SW 1271 (cell line): ENCODE measurements around the gene SKA2.
"Not testable (repeated sequence)": the region's sequence is repeated elsewhere in the genome, so short reads cannot be mapped to it uniquely, and the experiment has no call there.

Experiments
- DNase-seq, 2 experiments: peaks; one replicate each; lab custom pipeline; 2025; lab: John Stamatoyannopoulos, UW

Gene SKA2

DNA sequence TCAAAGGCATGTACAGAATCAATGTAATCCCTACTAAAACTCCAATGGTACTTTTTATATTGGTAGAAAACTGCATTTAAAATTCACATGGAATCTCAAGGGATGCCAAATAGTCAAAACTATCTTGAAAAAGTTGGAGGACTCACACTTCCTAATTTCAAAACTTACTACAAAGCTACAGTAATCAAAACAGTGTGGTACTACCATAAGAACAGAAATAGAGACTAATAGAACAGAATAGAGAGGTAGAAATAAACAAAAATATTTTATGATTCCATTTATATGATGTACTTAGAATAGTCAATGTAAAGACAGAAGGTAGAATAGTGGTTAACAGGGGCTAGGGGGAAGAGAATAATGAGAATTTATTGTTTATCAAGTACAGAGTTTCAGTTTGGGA, 57.1 kb downstream of the SKA2 start:
- DNase-seq, result no peak

DNA sequence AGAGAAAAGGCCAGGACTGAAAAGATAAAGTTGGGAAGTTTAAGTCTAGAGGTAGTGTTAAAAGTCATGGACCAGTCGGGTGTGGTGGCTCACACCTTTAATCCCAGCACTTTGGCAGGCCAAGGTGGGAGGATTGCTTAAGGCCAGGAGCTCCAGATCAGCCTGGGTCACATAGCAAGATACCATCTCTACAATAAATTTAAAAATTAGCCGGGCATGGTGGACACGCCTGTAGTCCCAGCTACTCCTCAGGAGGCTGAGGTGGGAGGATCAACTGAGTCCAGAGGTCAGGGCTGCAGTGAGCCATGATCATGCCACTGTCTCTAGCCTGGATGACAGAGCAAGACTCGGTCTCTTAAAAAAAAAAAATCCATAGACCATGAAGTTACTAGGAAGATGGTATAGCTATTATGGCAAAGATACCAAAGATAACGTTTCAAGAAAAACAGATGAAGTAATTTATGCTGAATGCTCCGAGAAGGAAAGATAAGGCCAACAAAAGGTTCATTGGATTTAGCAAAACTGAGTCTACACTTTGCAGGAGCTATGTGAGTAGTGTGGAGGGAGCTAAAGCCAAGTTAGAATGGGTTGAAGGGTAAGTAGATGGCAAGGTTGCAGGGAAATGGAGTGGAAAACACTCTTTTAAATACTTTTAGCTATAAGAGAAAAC, 60.0 kb downstream of the SKA2 start:
- DNase-seq, result no peak

DNA sequence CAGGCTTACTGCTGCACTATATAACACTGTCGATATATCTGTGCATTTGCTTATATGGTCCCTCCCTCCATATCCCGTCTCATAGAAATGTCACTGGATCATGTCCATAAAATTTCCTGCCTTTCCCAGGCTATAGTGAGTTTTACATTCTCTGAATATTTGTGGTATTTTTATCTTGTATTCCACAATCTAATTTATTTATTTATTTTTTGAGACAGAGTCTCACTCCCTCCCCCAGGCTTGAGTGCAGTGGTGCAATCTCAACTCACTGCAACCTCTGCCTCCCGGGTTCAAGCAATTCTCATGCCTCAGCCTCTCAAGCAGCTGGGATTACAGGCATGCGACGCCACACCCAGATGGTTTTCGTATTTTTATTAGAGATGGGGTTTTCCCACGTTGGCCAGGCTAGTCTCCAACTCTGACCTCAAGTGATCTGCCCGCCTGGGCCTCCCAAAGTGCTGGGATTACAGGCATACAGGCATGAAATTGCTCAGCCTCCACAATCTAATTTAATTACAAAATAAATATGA, 61.2 kb downstream of the SKA2 start:
- peak; percentile 85 to 97 for DNase-seq

DNA sequence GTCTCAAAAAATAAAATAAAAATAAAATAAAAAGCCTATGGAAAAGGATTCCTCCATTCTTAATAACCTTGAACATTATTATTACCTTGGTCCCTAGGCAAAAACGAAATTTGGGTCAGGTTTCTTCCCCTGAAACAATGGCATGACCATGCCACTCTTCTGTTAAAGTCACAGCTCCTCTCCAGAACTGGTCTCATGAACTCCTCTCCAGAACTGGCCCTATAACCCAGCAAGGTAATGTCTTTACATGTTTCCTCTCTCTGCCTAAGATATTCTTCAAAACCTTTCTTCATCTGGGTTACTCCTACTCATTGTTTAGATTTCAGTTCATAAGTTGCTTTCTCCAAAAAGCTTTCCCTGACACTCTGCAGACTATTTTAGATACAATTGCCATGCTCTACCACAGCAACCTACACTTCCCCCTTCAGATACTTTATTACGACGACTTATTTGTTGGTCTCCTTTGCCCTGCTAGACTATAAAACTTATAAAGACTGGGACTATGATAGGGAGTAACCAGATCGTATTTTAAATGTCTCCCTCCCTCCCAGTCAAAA, 61.8 kb downstream of the SKA2 start:
- DNase-seq, result no peak

DNA sequence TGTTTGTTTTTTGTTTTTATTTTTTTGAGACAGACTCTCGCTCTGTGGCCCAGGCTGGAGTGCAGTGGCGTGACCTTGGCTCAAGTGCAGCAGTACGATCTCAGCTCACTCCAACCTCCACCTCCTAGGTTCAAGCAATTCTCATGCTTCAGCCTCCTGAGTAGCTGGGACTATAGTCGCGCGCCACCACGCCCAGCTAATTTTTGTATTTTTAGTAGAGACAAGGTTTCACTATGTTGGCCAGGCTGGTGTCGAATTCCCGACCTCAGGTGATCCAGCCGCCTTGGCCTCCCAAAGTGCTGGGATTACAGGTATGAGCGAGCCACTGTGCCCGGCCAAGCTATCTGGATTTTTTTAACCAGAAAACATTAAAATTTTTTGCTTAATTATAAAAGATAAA, 64.4 kb downstream of the SKA2 start:
- not testable (repeated sequence) for DNase-seq

DNA sequence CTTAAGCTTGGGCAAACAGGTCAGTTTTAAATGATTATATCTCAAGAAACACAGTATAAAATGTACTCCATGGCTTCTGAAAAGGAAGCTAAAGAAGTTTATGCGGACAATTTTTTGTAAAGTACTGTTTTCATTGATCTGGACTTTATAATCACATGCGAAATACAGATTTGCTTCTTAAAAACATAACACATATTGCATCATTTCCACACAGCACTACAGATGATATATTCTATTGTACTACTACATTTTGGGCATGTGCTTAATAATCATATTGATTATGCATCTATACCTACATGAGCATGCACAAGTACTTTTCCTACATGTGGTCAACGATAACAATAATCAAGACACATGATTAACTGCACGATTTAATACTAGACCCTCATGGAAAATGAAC, 70.8 kb downstream of the SKA2 start:
- no peak for DNase-seq

DNA sequence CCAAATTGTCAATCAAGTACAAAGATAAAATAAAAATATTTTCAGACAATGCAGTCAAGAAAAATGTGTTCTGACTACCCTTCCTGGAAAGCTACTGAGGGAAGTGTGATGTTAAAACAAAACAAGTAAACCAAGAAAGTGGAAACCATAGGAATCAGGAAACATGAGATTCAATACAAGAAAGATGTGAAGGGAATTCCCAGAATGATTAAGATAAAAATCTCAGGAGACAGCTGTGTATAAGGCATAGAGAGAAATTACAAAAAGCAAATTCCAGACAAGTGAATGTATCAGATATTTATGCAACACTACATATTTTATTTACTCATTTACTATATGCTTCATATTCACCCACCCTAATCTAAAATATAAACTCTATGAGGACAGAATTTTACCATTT, 80.5 kb downstream of the SKA2 start:
- DNase-seq, result peak in 1 of 2 experiments; percentile 63

DNA sequence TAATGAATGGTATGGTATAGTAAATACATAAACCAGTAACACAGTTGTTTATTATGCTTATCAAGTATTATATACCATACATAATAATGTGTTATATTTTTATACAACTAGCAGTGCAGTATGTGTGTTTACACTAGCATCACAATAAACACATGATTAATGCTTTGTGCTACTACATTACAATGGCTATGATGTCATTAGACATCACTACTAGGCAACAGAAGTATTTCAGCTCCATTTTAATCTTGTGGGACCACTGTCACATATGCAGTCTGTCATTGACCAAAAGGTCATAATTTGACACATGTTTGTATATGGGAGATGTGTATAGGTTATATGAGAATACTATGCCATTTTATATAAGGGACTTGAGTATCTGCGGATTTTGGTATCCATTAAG, 81.0 kb downstream of the SKA2 start:
- DNase-seq, result no peak

DNA sequence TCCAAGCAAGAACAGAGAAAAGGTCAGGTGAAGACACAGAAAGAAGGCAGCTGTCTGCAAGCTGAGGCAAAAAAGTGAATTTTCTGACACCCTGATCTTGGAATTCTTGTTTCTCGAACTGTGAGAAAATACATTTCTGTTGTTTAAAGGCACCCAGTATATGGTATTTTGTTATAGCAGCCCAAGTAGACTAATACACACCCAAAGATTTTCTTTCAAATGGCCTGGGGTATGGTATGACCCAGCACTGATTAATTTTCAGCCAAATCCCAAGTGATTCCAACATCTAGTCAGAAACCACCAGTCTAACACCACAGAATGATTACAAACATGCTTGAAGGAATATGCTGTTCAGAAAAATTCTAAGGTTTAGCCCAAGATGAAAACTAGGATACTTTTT, 85.1 kb downstream of the SKA2 start:
- no peak for DNase-seq

DNA sequence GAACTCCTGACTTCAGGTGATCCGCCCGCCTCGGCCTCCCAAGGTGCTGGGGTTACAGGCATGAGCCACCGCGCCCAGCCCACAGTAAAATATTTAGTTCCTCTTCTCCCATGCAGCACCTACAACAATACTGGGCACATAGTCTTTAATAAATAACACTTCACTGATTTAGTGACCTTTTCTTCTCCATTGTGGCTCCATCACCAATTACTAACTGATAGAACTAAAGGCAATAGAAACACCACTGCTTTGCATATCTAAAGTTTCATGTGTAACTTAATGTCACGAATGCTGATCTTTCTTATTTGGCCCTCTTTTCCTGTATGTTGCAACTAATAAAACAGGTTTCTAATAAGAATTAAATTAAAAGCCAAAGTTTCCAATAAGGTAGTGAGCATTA, 87.2 kb downstream of the SKA2 start:
- DNase-seq, result no peak

DNA sequence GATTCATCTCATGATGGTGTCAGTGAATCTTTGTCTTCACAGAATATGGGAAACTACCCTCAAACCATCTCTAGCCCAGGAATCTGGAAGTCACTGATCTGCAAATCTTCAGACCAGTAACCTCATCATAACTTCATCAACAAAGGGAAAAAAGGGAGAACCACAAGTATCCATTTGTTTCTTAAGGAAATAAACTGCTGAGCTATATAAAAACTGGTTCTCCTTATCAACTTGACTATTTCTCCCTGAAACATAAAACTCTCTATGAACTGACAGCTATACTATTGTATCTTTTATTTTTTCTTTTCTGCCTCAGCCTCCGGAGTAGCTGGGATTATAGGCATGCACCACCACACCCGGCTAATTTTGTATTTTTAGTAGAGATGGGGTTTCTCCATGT, 87.6 kb downstream of the SKA2 start:
- DNase-seq, result no peak

DNA sequence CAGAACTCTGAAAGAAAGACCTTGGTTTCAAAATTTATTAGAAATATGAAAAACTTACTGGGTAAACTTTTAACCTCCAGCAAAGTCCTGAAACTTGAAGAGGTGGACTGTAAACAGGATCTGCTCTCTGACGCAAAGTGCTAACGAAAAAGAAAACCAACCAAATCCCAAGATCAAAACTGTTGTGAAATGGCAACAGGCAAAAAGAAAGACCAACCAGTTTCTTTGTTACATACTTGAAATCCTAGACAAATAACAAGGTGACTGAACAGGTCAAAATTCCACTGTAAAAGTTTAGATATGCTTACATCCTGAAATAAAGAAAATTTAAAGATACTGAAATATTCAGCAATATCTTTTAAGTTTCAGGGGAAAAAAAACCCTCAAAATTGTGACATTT, 92.5 kb downstream of the SKA2 start:
- no peak for DNase-seq
